HFFc6 (cell line): ENCODE results near the gene FAM13C. TPM values are rescaled to one million over a fixed set of nuclear protein-coding genes. Genes with fewer than 3 reads are reported as not detected.

Experiments
- DNase-seq: peaks from one replicate; pipeline ENCODE4 v3.0.0-alpha.2; 2018
- H3K27ac Mint-ChIP-seq: 2 replicates; pipeline ENCODE4 v1.8.0; 2020; ENCODE audit warnings: mild to moderate bottlenecking, mixed read lengths
- H3K27me3 Mint-ChIP-seq: 2 replicates; pipeline ENCODE4 v1.8.0; 2021; ENCODE audit warnings: mild to moderate bottlenecking, moderate library complexity, mixed read lengths; ENCODE audit not compliant: insufficient read depth
- H3K36me3 Mint-ChIP-seq: 2 replicates; pipeline ENCODE4 v1.8.0; 2021; ENCODE audit warnings: low read depth, mixed read lengths
- H3K4me1 Mint-ChIP-seq: 2 replicates; pipeline ENCODE4 v1.8.0; 2020; ENCODE audit warnings: low read depth, mixed read lengths
- H3K4me3 Mint-ChIP-seq: 2 replicates; pipeline ENCODE4 v1.8.0; 2020; ENCODE audit warnings: mild to moderate bottlenecking, moderate library complexity, mixed read lengths
- H3K9me3 Mint-ChIP-seq: 2 replicates; pipeline ENCODE4 v1.8.0; 2020; ENCODE audit warnings: mild to moderate bottlenecking, mixed read lengths
- total RNA-seq, 6 experiments: library from RNA; stranded (reverse); fragmentation: NEBNext Ultra II Directional; extraction: Animal tissue kit (Norgen Biotek cat#: 25700); gene quantifications; 2 replicates in 1 of 6; 3 replicates in 5 of 6; pipeline ENCODE4 v1.2.3, GENCODE V29; 2021
- TF ChIP-seq, protein P1 (sequence below): fragments of 200-600 bp; sonication (generic); IDR thresholded peaks from 2 replicates; pipeline ENCODE4 v1.5.0; 2021; ENCODE audit warnings: antibody characterized with exemption, mild to moderate bottlenecking

Gene FAM13C
- total RNA-seq, 6 experiments from 2014 or later, result not detected

DNA sequence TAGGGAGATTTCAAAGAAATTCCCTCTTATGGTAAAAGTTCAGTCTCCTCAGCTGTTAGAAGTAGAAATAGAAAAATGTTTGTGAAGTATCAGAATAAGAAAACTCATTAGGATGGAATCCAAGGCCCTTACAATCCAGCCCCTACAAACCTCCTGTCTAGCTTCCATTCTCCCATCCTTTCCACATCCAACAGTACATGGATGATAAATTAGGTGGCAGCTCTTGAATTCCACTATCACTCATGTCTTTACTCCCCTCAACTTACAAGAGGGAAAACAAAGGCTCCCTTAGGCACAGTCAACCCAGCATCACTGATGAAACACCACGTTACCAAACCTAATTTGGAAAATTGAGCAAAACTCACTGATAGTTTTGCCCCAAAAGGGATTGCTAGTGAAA is 23.0 kb downstream of the FAM13C start:
- no peaks in the 10 kb centered on the region for H3K36me3 Mint-ChIP-seq
- DNase-seq, result no peak
- peaks cover 32% of the 10 kb centered on the region for H3K9me3 Mint-ChIP-seq
- TF ChIP-seq, protein P1, sequence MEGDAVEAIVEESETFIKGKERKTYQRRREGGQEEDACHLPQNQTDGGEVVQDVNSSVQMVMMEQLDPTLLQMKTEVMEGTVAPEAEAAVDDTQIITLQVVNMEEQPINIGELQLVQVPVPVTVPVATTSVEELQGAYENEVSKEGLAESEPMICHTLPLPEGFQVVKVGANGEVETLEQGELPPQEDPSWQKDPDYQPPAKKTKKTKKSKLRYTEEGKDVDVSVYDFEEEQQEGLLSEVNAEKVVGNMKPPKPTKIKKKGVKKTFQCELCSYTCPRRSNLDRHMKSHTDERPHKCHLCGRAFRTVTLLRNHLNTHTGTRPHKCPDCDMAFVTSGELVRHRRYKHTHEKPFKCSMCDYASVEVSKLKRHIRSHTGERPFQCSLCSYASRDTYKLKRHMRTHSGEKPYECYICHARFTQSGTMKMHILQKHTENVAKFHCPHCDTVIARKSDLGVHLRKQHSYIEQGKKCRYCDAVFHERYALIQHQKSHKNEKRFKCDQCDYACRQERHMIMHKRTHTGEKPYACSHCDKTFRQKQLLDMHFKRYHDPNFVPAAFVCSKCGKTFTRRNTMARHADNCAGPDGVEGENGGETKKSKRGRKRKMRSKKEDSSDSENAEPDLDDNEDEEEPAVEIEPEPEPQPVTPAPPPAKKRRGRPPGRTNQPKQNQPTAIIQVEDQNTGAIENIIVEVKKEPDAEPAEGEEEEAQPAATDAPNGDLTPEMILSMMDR, result no peak
- no peaks in the 10 kb centered on the region for H3K4me1 Mint-ChIP-seq
- no peak overlapping the region for H3K27ac Mint-ChIP-seq
- no peak overlapping the region for H3K4me3 Mint-ChIP-seq
- peaks cover 1% of the 10 kb centered on the region; the same call in 1 of the 2 replicates for H3K27me3 Mint-ChIP-seq

DNA sequence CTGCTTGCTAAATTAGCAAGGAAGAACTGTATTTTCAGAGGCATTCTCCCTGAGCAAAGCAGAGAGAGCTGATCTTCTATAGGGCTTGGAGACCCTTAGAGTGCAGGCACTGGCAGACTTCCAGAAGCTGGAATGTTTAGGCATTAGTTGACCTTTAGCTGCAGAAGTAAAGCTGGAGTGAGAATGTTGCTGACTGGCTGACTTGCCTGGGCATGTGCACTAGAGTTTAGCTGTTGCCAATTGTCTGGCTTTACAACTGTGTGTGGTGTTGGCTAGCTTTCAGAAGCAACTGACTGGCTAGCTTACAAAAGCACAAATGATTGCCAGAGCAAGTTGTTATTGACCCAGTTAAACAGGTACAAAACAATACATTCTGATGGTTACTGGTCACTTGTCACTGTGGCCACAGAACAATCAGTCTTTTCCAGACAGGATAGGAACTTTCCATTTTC is 25.1 kb downstream of the FAM13C start:
- TF ChIP-seq, protein P1, result no peak
- Mint-ChIP-seq H3K27me3 (peaks cover 1% of the 10 kb centered on the region; the same call in 1 of the 2 replicates), H3K4me3 (no peak overlapping the region), H3K36me3 (no peaks in the 10 kb centered on the region), H3K4me1 (no peaks in the 10 kb centered on the region), H3K9me3 (peaks cover 26% of the 10 kb centered on the region), H3K27ac (no peak overlapping the region)
- DNase-seq, result no peak

DNA sequence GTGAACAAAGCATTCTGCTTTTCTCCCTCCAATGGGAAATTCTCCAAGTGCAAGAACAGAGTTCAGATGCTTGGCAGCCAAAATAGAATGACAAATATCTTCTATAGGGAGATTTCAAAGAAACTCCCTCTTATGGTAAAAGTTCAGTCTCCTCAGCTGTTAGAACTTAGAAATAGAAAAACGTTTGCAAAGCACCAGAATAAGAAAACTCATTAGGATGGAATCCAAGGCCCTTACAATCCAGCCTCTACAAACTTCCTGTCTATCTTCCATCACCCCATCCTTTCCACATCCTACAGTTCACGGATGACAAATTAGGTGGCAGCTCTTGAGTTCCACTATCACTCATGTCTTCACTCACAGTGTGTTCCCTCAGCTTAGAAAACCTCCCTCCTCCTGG is 25.7 kb downstream of the FAM13C start:
- Mint-ChIP-seq H3K36me3 (no peaks in the 10 kb centered on the region), H3K27me3 (peaks cover 1% of the 10 kb centered on the region; the same call in 1 of the 2 replicates), H3K4me3 (no peak overlapping the region), H3K27ac (no peak overlapping the region), H3K9me3 (peaks cover 20% of the 10 kb centered on the region), H3K4me1 (no peaks in the 10 kb centered on the region)
- no peak for DNase-seq
- TF ChIP-seq, protein P1, result no peak

DNA sequence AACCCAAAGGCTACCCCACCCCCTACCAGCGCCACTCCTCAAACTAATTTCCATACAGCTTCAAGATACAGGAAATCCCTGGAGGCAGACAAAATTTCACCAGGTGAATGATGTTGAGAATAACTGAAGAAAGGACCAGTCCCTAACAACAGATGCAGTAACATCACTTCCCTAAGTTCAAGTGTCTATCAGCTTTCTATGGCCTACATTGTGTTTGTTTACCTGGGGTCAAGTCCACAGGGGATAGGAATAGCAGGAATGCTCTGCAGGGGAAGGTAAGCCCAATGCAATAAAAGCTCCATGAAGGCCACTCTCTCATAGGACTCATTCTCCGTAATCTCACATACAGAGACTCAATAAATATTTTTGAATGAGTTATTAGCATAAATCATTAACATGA is 26.9 kb downstream of the FAM13C start:
- Mint-ChIP-seq H3K27ac (no peak overlapping the region), H3K4me1 (no peaks in the 10 kb centered on the region), H3K9me3 (peaks cover 10% of the 10 kb centered on the region; the same call in 1 of the 2 replicates), H3K27me3 (peaks cover 1% of the 10 kb centered on the region; the same call in 1 of the 2 replicates), H3K36me3 (no peaks in the 10 kb centered on the region), H3K4me3 (no peak overlapping the region)
- TF ChIP-seq, protein P1, result no peak
- DNase-seq, result no peak

DNA sequence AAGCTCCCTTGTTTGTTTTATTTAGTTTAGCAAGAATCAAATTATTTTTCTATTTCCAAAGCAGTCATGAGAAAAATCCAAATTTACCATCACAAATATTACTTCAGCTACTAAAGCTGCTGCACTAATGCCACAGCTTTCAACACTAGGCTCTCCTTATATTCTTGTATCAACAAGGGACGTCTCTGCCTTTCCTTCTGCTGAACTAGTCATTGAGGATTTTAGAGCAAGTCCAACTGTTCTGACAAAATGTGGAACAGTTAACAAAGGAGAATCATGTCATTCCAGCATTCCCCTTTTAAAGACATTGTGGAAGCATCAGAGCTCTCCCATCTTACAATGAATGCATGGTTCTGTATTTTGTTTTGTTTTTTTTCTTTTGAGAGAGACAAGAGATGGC is 28.6 kb downstream of the FAM13C start:
- H3K27ac Mint-ChIP-seq, result no peak overlapping the region
- TF ChIP-seq, protein P1, result no peak
- no peak overlapping the region for H3K4me3 Mint-ChIP-seq
- H3K4me1 Mint-ChIP-seq, result no peaks in the 10 kb centered on the region
- H3K36me3 Mint-ChIP-seq, result no peaks in the 10 kb centered on the region
- H3K27me3 Mint-ChIP-seq, result peaks cover 1% of the 10 kb centered on the region; the same call in 1 of the 2 replicates
- DNase-seq, result no peak
- peaks cover 14% of the 10 kb centered on the region; the same call in 1 of the 2 replicates for H3K9me3 Mint-ChIP-seq

DNA sequence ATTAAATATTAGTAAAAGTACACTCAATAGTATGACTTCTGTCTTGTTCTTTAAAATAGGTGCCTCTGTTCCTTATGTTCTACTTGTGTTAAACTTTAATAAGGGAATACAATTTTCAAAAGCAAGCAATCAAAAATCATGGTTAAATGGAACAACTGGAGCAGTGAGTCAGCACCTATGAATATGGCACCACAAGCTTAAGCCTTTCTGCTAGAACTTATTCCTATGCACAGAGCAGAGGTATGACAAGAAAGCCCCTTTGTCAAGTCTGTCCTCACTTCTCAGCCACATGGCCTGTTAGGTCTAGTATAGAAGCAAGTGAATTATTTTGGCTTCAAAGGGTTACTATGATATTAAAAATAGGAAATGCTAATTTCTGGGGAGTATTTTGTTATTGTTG is 29.8 kb downstream of the FAM13C start:
- no peak overlapping the region for H3K27ac Mint-ChIP-seq
- H3K36me3 Mint-ChIP-seq, result no peaks in the 10 kb centered on the region
- TF ChIP-seq, protein P1, result no peak
- H3K9me3 Mint-ChIP-seq, result peaks cover 17% of the 10 kb centered on the region; the same call in 1 of the 2 replicates
- H3K4me1 Mint-ChIP-seq, result no peaks in the 10 kb centered on the region
- no peak for DNase-seq
- no peaks in the 10 kb centered on the region for H3K27me3 Mint-ChIP-seq
- no peak overlapping the region for H3K4me3 Mint-ChIP-seq
